Keratinocyte (primary cell): ENCODE results near the gene PGLYRP4. TPM values are rescaled to one million over a fixed set of nuclear protein-coding genes. Genes with fewer than 3 reads are reported as not detected.

Experiments used
- DNase-seq: peaks from one replicate; pipeline ENCODE4 v3.0.0-alpha.2; 2011; ENCODE audit warnings: low read depth, missing footprints, low spot score
- FAIRE-seq: peaks from 2 replicates; lab custom pipeline; 2011; peaks lifted over from hg19 to GRCh38; lab: Jason Lieb, UNC
- H2AFZ ChIP-seq: 2 replicates; pipeline ENCODE4 v1.6.0; 2012; ENCODE audit warnings: low read length, control low read depth, inconsistent platforms; ENCODE audit not compliant: control insufficient read depth
- H3K27ac ChIP-seq: 2 replicates; pipeline ENCODE4 v1.5.1; 2011; ENCODE audit warnings: low read length; ENCODE audit not compliant: control insufficient read depth, insufficient read depth
- H3K27me3 ChIP-seq: 3 replicates; pipeline ENCODE4 v1.6.0; 2011; ENCODE audit warnings: low read length; ENCODE audit not compliant: control insufficient read depth, insufficient read depth; ENCODE audit errors: extremely low read depth
- H3K36me3 ChIP-seq, 2 experiments: 2 replicates in 1 of 2; 3 replicates in 1 of 2; pipeline ENCODE4 v1.5.1; 2011; ENCODE audit warnings: low read length in 2 of 2, mild to moderate bottlenecking in 1 of 2; ENCODE audit not compliant: control insufficient read depth in 2 of 2, insufficient read depth in 2 of 2; ENCODE audit errors: extremely low read depth in 1 of 2
- H3K4me1 ChIP-seq: 3 replicates; pipeline ENCODE4 v1.5.1; 2011; ENCODE audit warnings: low read length; ENCODE audit not compliant: control insufficient read depth, insufficient read depth; ENCODE audit errors: extremely low read depth
- H3K4me2 ChIP-seq: 3 replicates; pipeline ENCODE4 v1.6.0; 2011; ENCODE audit warnings: low read depth, low read length; ENCODE audit not compliant: control insufficient read depth, insufficient read depth; ENCODE audit errors: extremely low read depth
- H3K4me3 ChIP-seq, 3 experiments: fragments of 200-600 bp in 1 of 3; sonication (generic) in 1 of 3; 2 replicates in 2 of 3; 3 replicates in 1 of 3; pipeline ENCODE4 v1.5.1; 2011 to 2016; ENCODE audit warnings: low read length in 3 of 3, mild to moderate bottlenecking in 3 of 3, control low read depth in 2 of 3, inconsistent platforms in 1 of 3, low read depth in 1 of 3, mixed read lengths in 1 of 3, mixed run types in 1 of 3, moderate library complexity in 1 of 3; ENCODE audit not compliant: control insufficient read depth in 2 of 3, insufficient read depth in 2 of 3; ENCODE audit errors: extremely low read depth in 1 of 3
- H3K79me2 ChIP-seq: 2 replicates; pipeline ENCODE4 v1.6.0; 2012; ENCODE audit warnings: low read length; ENCODE audit not compliant: control insufficient read depth, insufficient read depth
- H3K9ac ChIP-seq: 3 replicates; pipeline ENCODE4 v1.6.0; 2011; ENCODE audit warnings: low read length; ENCODE audit not compliant: control insufficient read depth, insufficient read depth; ENCODE audit errors: extremely low read depth
- H3K9me1 ChIP-seq: 3 replicates; pipeline ENCODE4 v1.6.0; 2011; ENCODE audit warnings: low read length; ENCODE audit not compliant: control insufficient read depth, insufficient read depth; ENCODE audit errors: extremely low read depth
- H3K9me3 ChIP-seq: 2 replicates; pipeline ENCODE4 v1.5.1; 2012; ENCODE audit warnings: low read depth, low read length; ENCODE audit not compliant: control insufficient read depth
- H4K20me1 ChIP-seq: 3 replicates; pipeline ENCODE4 v1.6.0; 2011; ENCODE audit warnings: low read length; ENCODE audit not compliant: control insufficient read depth, insufficient read depth; ENCODE audit errors: extremely low read depth
- CTCF ChIP-seq, 3 experiments: IDR thresholded peaks in 1 of 3; conservative IDR thresholded peaks in 1 of 3; optimal IDR thresholded peaks in 1 of 3; 2 replicates in 2 of 3; 3 replicates in 1 of 3; pipeline versions ENCODE3 to v1.5.1; 2011; ENCODE audit warnings: low read length in 3 of 3, mild to moderate bottlenecking in 3 of 3, moderate library complexity in 2 of 3, control low read depth in 1 of 3, inconsistent platforms in 1 of 3; ENCODE audit not compliant: insufficient read depth in 2 of 3; ENCODE audit errors: extremely low read depth in 1 of 3
- EZH2 ChIP-seq: IDR thresholded peaks from one replicate; pipeline ENCODE4 v1.6.1; 2012; ENCODE audit warnings: inconsistent platforms, mild to moderate bottlenecking, low read length, moderate library complexity
- dilution Hi-C: fragments of 300-500 bp; cut with MboI; formaldehyde crosslinking; loops from one replicate; pipeline ENCODE4 v1.7.0; 2020; ENCODE audit warnings: low sequenced_read_pairs; ENCODE audit not compliant: extremely low pct_ligation_motif_present
- polyA plus RNA-seq, 5 experiments: library from polyadenylated mRNA; depleted of rRNA in 3 of 5; stranded (reverse) in 3 of 5; stranded (forward) in 1 of 5; unstranded in 1 of 5; fragments of >200 nt; gene quantifications; 1 replicate in 1 of 5; 2 replicates in 3 of 5; 3 replicates in 1 of 5; pipeline versions ENCODE4 v1.2.1 to v1.2.3, GENCODE V29; 2011 to 2012; ENCODE audit warnings: missing spikeins in 2 of 5, low read depth in 1 of 5, low replicate concordance in 1 of 5

The PGLYRP4 gene
- polyA plus RNA-seq, 1 donor (not counting 4 experiments of a cell fraction or from before 2014, with no cell fraction given): 3.8 TPM

DNA sequence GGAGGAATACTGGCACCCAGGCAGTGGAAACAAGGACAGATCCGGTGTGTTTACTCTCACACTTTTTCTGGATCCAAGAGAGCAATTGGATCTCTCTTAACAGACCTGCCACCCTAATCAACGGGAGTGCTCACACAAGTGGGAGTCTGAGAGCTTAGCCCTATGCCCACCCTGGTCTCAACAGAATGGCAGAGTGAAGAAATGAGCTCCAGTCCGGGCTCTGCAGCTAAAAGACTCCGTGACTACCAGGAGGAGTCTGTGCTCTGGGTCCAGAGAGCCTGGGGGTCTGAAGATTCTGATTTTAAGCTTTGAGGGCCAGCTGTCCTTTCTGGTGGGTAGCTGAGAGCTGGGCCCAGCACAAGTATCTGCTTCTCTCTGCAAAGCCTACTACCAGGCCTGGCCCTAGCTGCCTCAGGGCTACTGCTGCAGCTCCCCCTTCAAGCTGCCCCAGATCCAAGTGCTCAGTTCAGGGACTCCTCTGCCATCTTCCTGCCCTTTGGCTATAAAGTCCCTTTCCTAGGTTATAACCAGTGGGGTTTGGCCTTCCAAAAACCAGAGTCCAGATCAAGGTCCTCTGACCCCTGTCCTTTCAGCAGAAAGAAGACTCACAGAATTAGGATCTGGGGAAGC is 13.0 kb upstream of the PGLYRP4 start:
- no peak overlapping the region for H3K4me3 ChIP-seq
- peaks cover 33% of the 10 kb centered on the region for H3K4me1 ChIP-seq
- no peak for FAIRE-seq
- H2AFZ ChIP-seq: no peak overlapping the region
- DNase-seq: no peak
- no peaks in the 10 kb centered on the region for H3K9me1 ChIP-seq
- dilution Hi-C loops: no loop called here
- H3K36me3 ChIP-seq: no peaks in the 10 kb centered on the region
- TF ChIP-seq CTCF (optimal IDR thresholded peaks at IDR 0.05 in 1 of 3, IDR thresholded peaks at IDR 0.05 in 1 of 3, conservative IDR thresholded peaks at IDR 0.05 in 1 of 3; ENCODE audit: extremely low read depth in 1 of 3, insufficient read depth in 2 of 3, low read length in 3 of 3): no peak
- TF ChIP-seq EZH2: no peak
- no peak overlapping the region for H3K4me2 ChIP-seq
- no peaks in the 10 kb centered on the region for H3K9me3 ChIP-seq
- no peak overlapping the region for H3K9ac ChIP-seq
- H3K79me2 ChIP-seq: no peaks in the 10 kb centered on the region
- no peaks in the 10 kb centered on the region for H4K20me1 ChIP-seq
- no peak overlapping the region for H3K27ac ChIP-seq
- H3K27me3 ChIP-seq: no peaks in the 10 kb centered on the region

GRCh38 chr1:153360592-153361479 is 12.2 kb upstream of the PGLYRP4 start:
- H3K4me1 ChIP-seq: peaks cover 33% of the 10 kb centered on the region
- TF ChIP-seq EZH2: no peak
- TF ChIP-seq CTCF (optimal IDR thresholded peaks at IDR 0.05 in 1 of 3, IDR thresholded peaks at IDR 0.05 in 1 of 3, conservative IDR thresholded peaks at IDR 0.05 in 1 of 3; ENCODE audit: extremely low read depth in 1 of 3, insufficient read depth in 2 of 3, low read length in 3 of 3): no peak
- no peak overlapping the region for H3K4me3 ChIP-seq
- DNase-seq (no peak), FAIRE-seq (no peak)
- dilution Hi-C loops: no loop called here
- H2AFZ ChIP-seq: no peak overlapping the region
- no peak overlapping the region for H3K27ac ChIP-seq
- no peaks in the 10 kb centered on the region for H3K9me3 ChIP-seq
- no peaks in the 10 kb centered on the region for H4K20me1 ChIP-seq
- no peaks in the 10 kb centered on the region for H3K79me2 ChIP-seq
- H3K4me2 ChIP-seq: no peak overlapping the region
- no peak overlapping the region for H3K9ac ChIP-seq
- no peaks in the 10 kb centered on the region for H3K9me1 ChIP-seq
- H3K27me3 ChIP-seq: no peaks in the 10 kb centered on the region
- H3K36me3 ChIP-seq: no peaks in the 10 kb centered on the region
